B cell (primary cell): ENCODE data around the gene MAP4K4. TPM values are rescaled to one million over a fixed set of nuclear protein-coding genes. Genes with fewer than 3 reads are reported as not detected.

ENCODE experiments used
- ATAC-seq: fragments of 200-7000 bp; cut with Tn5 transposase; one replicate; pipeline ENCODE4 v1.10.0; 2021; ENCODE audit warnings: low read depth, mild to moderate bottlenecking, moderate number of reproducible peaks, moderate library complexity
- CTCF ChIA-PET: fragments of 350-600 bp; sonication (Branson Sonifier 250); formaldehyde crosslinking; loops from one replicate; lab custom pipeline; 2021; ENCODE audit warnings: antibody characterized with exemption, inconsistent platforms; lab: Charles Lee
- POLR2A ChIA-PET: fragments of 350-600 bp; sonication (Branson Sonifier 250); formaldehyde crosslinking; loops from one replicate; lab custom pipeline; 2021; ENCODE audit warnings: antibody characterized with exemption; lab: Charles Lee
- DNase-seq: peaks from one replicate; pipeline ENCODE4 v3.0.0; 2013
- H2AFZ ChIP-seq: 2 replicates; pipeline ENCODE4 v1.6.1; 2012; ENCODE audit warnings: mild to moderate bottlenecking, low read depth, low read length; ENCODE audit not compliant: insufficient read depth, poor library complexity, severe bottlenecking
- H3K27ac ChIP-seq, 2 donors: 1 replicate in 1 of 2; 2 replicates in 1 of 2; pipeline ENCODE4 v1.5.1; 2012 to 2013; ENCODE audit warnings: low read length in 2 of 2, mild to moderate bottlenecking in 2 of 2, moderate library complexity in 1 of 2
- H3K27me3 ChIP-seq, 4 experiments: fragments of 200-600 bp in 1 of 4; sonication (generic) in 1 of 4; replicated peaks in 1 of 4; 1 replicate in 2 of 4; 2 replicates in 2 of 4; pipeline versions ENCODE4 v1.6.1 to v1.7.0; 2013 to 2016; ENCODE audit warnings: low read length in 3 of 4, mild to moderate bottlenecking in 2 of 4, mixed read lengths in 1 of 4, moderate library complexity in 1 of 4; ENCODE audit not compliant: insufficient read depth in 4 of 4, control insufficient read depth in 3 of 4; ENCODE audit errors: control extremely low read depth in 1 of 4
- H3K36me3 ChIP-seq, 2 experiments: replicated peaks in 1 of 2; 1 replicate in 1 of 2; 2 replicates in 1 of 2; pipeline versions ENCODE4 v1.6.1 to v1.7.1; 2013; ENCODE audit warnings: low read length in 1 of 2; ENCODE audit not compliant: insufficient read depth in 2 of 2, control insufficient read depth in 1 of 2; ENCODE audit errors: control extremely low read depth in 1 of 2, extremely low read depth in 1 of 2
- H3K4me1 ChIP-seq, 2 donors: fragments of 200-600 bp in 1 of 2; sonication (generic) in 1 of 2; 1 replicate in 1 of 2; 2 replicates in 1 of 2; pipeline versions ENCODE4 v1.5.1 to v1.6.1; 2013 to 2017; ENCODE audit warnings: low read length in 2 of 2; ENCODE audit not compliant: control insufficient read depth in 2 of 2, insufficient read depth in 2 of 2
- H3K4me2 ChIP-seq: replicated peaks from 2 replicates; pipeline ENCODE3; 2012; ENCODE audit warnings: mild to moderate bottlenecking, low read depth, low read length; ENCODE audit not compliant: poor library complexity, severe bottlenecking
- H3K4me3 ChIP-seq, 5 experiments: fragments of 200-600 bp in 1 of 5; sonication (generic) in 1 of 5; 1 replicate in 3 of 5; 2 replicates in 2 of 5; pipeline versions ENCODE4 v1.5.1 to v1.7.0; 2011 to 2016; ENCODE audit warnings: low read length in 4 of 5, mild to moderate bottlenecking in 4 of 5, low read depth in 2 of 5, control low read depth in 1 of 5, moderate library complexity in 1 of 5; ENCODE audit not compliant: insufficient read depth in 1 of 5; ENCODE audit errors: control extremely low read depth in 1 of 5, extremely low read depth in 1 of 5
- H3K79me2 ChIP-seq: fragments of 200-600 bp; sonication (generic); one replicate; pipeline ENCODE4 v1.6.0; 2016; ENCODE audit warnings: low read length; ENCODE audit not compliant: control insufficient read depth, insufficient read depth
- H3K9ac ChIP-seq: fragments of 200-600 bp; sonication (generic); 2 replicates; pipeline ENCODE4 v1.6.1; 2017; ENCODE audit warnings: mild to moderate bottlenecking, low read length, moderate library complexity
- H3K9me3 ChIP-seq, 3 donors: one replicate each; pipeline versions ENCODE4 v1.6.1 to v1.7.1; 2013; ENCODE audit warnings: low read length in 2 of 3; ENCODE audit not compliant: control insufficient read depth in 2 of 3, insufficient read depth in 1 of 3; ENCODE audit errors: control extremely low read depth in 1 of 3
- H4K20me1 ChIP-seq: 2 replicates; pipeline ENCODE4 v1.6.0; 2012; ENCODE audit warnings: mild to moderate bottlenecking, low read length; ENCODE audit not compliant: insufficient read depth, control insufficient read depth, poor library complexity, severe bottlenecking
- H3K27ac Mint-ChIP-seq: one replicate; pipeline ENCODE4 v1.8.0; 2021; ENCODE audit warnings: mixed read lengths
- H3K27me3 Mint-ChIP-seq: one replicate; pipeline ENCODE4 v1.8.0; 2021; ENCODE audit warnings: mixed read lengths
- H3K4me1 Mint-ChIP-seq: one replicate; pipeline ENCODE4 v1.8.0; 2021; ENCODE audit warnings: mixed read lengths
- H3K4me3 Mint-ChIP-seq: one replicate; pipeline ENCODE4 v1.8.0; 2021; ENCODE audit warnings: mixed read lengths
- H3K9me3 Mint-ChIP-seq: one replicate; pipeline ENCODE4 v1.8.0; 2022; ENCODE audit warnings: mixed read lengths; ENCODE audit not compliant: insufficient read depth
- EZH2 ChIP-seq: IDR thresholded peaks from 2 replicates; pipeline ENCODE4 v1.6.1; 2012; ENCODE audit warnings: borderline replicate concordance, low read depth, mild to moderate bottlenecking, moderate library complexity, low read length; ENCODE audit not compliant: insufficient read depth, poor library complexity, severe bottlenecking
- WGBS: methylation state at CpG from one replicate; pipeline ENCODE4 v1.1.5; 2013; ENCODE audit warnings: missing lambda C conversion rate; ENCODE audit not compliant: insufficient coverage; 5-methylcytosine and 5-hydroxymethylcytosine counted together
- intact Hi-C: fragments of 100-400 bp; cut with micrococcal nuclease; formaldehyde crosslinking; loops from one replicate; pipeline ENCODE4 v1.10.0; 2022
- polyA plus RNA-seq: library from polyadenylated mRNA; depleted of rRNA; stranded (reverse); fragments of >200 nt; gene quantifications from 2 replicates; pipeline ENCODE4 v1.2.3, GENCODE V29; 2012
- total RNA-seq, 2 donors: library from RNA; stranded (reverse); fragments of 120-200 nt in 1 of 2; gene quantifications; 1 replicate in 1 of 2; 2 replicates in 1 of 2; pipeline versions ENCODE4 v1.2.3 to v1.2.4, GENCODE V29; 2013 to 2022
- TF ChIP-seq, protein P1 (sequence below): fragments of 200-600 bp; IDR thresholded peaks from one replicate; pipeline ENCODE4 v1.8.0; 2022; ENCODE audit warnings: antibody characterized with exemption, mild to moderate bottlenecking

The MAP4K4 gene
- total and polyA plus RNA-seq, 2 donors (not counting 1 experiment from before 2014, with no cell fraction given): 54.8 to 280 TPM

DNA sequence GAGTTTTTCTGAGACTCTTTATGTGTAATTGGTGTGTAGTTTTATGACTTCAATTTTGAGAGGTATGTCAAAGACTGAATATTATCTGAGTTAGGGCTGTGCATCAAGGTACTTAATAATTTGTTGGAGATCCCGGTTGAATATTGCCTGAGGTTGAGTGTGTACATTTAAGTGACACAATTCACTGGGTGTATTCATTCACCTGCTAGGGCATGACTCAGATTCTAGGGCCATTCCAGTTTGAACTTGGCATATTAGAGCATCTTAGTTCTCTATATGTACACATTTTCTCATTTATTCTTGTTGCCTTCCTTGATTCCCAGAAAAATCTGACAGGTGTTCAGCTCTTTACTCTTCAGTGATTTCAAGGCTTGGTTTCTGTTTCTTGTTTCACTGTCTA is 12.5 kb downstream of the MAP4K4 start:
- Mint-ChIP-seq H3K4me3 (peak overlapping the region; percentile 88), H3K9me3 (no peaks in the 10 kb centered on the region), H3K4me1 (peaks cover 79% of the 10 kb centered on the region), H3K27ac (peak overlapping the region; percentile 66), H3K27me3 (no peaks in the 10 kb centered on the region)
- no peak overlapping the region for H2AFZ ChIP-seq
- peak overlapping the region in 2 of 5 experiments; percentile 2 to 44 for H3K4me3 ChIP-seq
- peak overlapping the region; percentile 62 to 94 for H3K27ac ChIP-seq
- ATAC-seq (no peak), DNase-seq (no peak)
- 55% methylated on average over 1 of the region's 1 CpG for WGBS
- H3K4me1 ChIP-seq: peaks cover 97% of the 10 kb centered on the region in 2 donors
- H3K9me3 ChIP-seq: no peaks in the 10 kb centered on the region
- POLR2A ChIA-PET: interaction anchor here (0.6 to 2.1 kb wide), 4 partner anchors 10 to 152 kb away, joined by 3 to 7 read pairs (median 5); no protein-coding TSS in a partner anchor
- no peaks in the 10 kb centered on the region for H3K36me3 ChIP-seq
- H3K9ac ChIP-seq: peak overlapping the region; percentile 42
- intact Hi-C loops: loop anchor here (10.0 kb wide), 1 partner anchor 205 kb away; no protein-coding TSS in a partner anchor
- peak overlapping the region; percentile 71 for H3K4me2 ChIP-seq
- peaks cover 17% of the 10 kb centered on the region for H4K20me1 ChIP-seq
- H3K27me3 ChIP-seq: no peaks in the 10 kb centered on the region
- TF ChIP-seq EZH2: no peak
- TF ChIP-seq, protein P1, sequence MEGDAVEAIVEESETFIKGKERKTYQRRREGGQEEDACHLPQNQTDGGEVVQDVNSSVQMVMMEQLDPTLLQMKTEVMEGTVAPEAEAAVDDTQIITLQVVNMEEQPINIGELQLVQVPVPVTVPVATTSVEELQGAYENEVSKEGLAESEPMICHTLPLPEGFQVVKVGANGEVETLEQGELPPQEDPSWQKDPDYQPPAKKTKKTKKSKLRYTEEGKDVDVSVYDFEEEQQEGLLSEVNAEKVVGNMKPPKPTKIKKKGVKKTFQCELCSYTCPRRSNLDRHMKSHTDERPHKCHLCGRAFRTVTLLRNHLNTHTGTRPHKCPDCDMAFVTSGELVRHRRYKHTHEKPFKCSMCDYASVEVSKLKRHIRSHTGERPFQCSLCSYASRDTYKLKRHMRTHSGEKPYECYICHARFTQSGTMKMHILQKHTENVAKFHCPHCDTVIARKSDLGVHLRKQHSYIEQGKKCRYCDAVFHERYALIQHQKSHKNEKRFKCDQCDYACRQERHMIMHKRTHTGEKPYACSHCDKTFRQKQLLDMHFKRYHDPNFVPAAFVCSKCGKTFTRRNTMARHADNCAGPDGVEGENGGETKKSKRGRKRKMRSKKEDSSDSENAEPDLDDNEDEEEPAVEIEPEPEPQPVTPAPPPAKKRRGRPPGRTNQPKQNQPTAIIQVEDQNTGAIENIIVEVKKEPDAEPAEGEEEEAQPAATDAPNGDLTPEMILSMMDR: no peak
- peaks cover 100% of the 10 kb centered on the region for H3K79me2 ChIP-seq
- CTCF ChIA-PET: interaction anchor here (0.8 to 2.5 kb wide), 9 partner anchors 10 to 291 kb away, joined by 3 to 10 read pairs (median 4); no protein-coding TSS in a partner anchor
